GM23248 (cell line): ENCODE data around the gene ITIH4. TPM values are rescaled to one million over a fixed set of nuclear protein-coding genes. Genes with fewer than 3 reads are reported as not detected.
"Not testable (repeated sequence)": the region's sequence is repeated elsewhere in the genome, so short reads cannot be mapped to it uniquely, and the experiment has no call there.

ENCODE experiments used
- DNase-seq: peaks from one replicate; pipeline ENCODE4 v3.0.0-alpha.2; 2015
- H2AFZ ChIP-seq: fragments of 200-600 bp; sonication (generic); 2 replicates; pipeline ENCODE4 v1.6.1; 2016; ENCODE audit warnings: antibody characterized with exemption
- H3F3A ChIP-seq: fragments of 200-600 bp; sonication (generic); 2 replicates; pipeline ENCODE4 v1.6.1; 2016; ENCODE audit warnings: mild to moderate bottlenecking, antibody characterized with exemption, mixed run types; ENCODE audit not compliant: insufficient read depth
- H3K27ac ChIP-seq: fragments of 200-600 bp; sonication (generic); 2 replicates; pipeline ENCODE4 v1.5.1; 2016; ENCODE audit warnings: mild to moderate bottlenecking
- H3K27me3 ChIP-seq: fragments of 200-600 bp; sonication (generic); replicated peaks from 2 replicates; pipeline ENCODE4 v1.6.1; 2016; ENCODE audit warnings: mild to moderate bottlenecking; ENCODE audit not compliant: insufficient read depth
- H3K36me3 ChIP-seq: fragments of 200-600 bp; sonication (generic); 2 replicates; pipeline ENCODE4 v1.6.1; 2016; ENCODE audit warnings: low read depth, mild to moderate bottlenecking
- H3K4me1 ChIP-seq: fragments of 200-600 bp; sonication (generic); 2 replicates; pipeline ENCODE4 v1.6.1; 2016; ENCODE audit warnings: mild to moderate bottlenecking; ENCODE audit not compliant: insufficient read depth
- H3K4me2 ChIP-seq: fragments of 200-600 bp; sonication (generic); one replicate; pipeline ENCODE4 v1.6.1; 2016; ENCODE audit warnings: mild to moderate bottlenecking; ENCODE audit not compliant: unreplicated experiment
- H3K4me3 ChIP-seq: fragments of 200-600 bp; sonication (generic); 2 replicates; pipeline ENCODE4 v1.5.1; 2016; ENCODE audit warnings: mild to moderate bottlenecking
- H3K79me2 ChIP-seq: fragments of 200-600 bp; sonication (generic); 2 replicates; pipeline ENCODE4 v1.6.1; 2016; ENCODE audit warnings: mild to moderate bottlenecking; ENCODE audit not compliant: insufficient read depth
- H3K9ac ChIP-seq: fragments of 200-600 bp; sonication (generic); 2 replicates; pipeline ENCODE4 v1.6.1; 2016; ENCODE audit warnings: mild to moderate bottlenecking
- H3K9me2 ChIP-seq: fragments of 200-600 bp; sonication (generic); 2 replicates; pipeline ENCODE4 v1.6.1; 2016; ENCODE audit warnings: mixed run types, mild to moderate bottlenecking, moderate library complexity; ENCODE audit not compliant: insufficient read depth
- H3K9me3 ChIP-seq: fragments of 200-600 bp; sonication (generic); one replicate; pipeline ENCODE4 v1.6.1; 2017; ENCODE audit warnings: low read depth
- H4K20me1 ChIP-seq: fragments of 200-600 bp; sonication (generic); 2 replicates; pipeline ENCODE4 v1.6.0; 2016; ENCODE audit not compliant: insufficient read depth
- EZH2 ChIP-seq: fragments of 200-600 bp; sonication (generic); IDR thresholded peaks from 2 replicates; pipeline ENCODE4 v1.6.1; 2018; ENCODE audit warnings: antibody characterized with exemption, mild to moderate bottlenecking; ENCODE audit not compliant: insufficient read depth, poor library complexity, severe bottlenecking
- EZH2phosphoT487 ChIP-seq: fragments of 200-600 bp; sonication (generic); IDR thresholded peaks from 2 replicates; pipeline ENCODE4 v1.6.1; 2018; ENCODE audit warnings: antibody characterized with exemption, moderate library complexity, mild to moderate bottlenecking, low read depth; ENCODE audit not compliant: insufficient read depth
- WGBS, 2 experiments: methylation state at CpG; one replicate each; pipeline ENCODE4 v1.1.6; 2015 to 2017; ENCODE audit warnings: low lambda C conversion rate in 2 of 2, low coverage in 1 of 2; ENCODE audit errors: missing lambda C conversion rate in 2 of 2; 5-methylcytosine and 5-hydroxymethylcytosine counted together
- in situ Hi-C: fragments of 300-500 bp; cut with MboI; formaldehyde crosslinking; loops from 2 replicates; pipeline ENCODE4 v1.15.0; 2020
- polyA plus RNA-seq: library from polyadenylated mRNA; unstranded; fragments of >200 nt; fragmentation: Nextera tagmentation; extraction: Ambion mirVana; gene quantifications from 2 replicates; pipeline ENCODE4 v1.2.1, GENCODE V29; 2016
- total RNA-seq: library from RNA; depleted of rRNA; stranded (reverse); fragments of >200 nt; shearing (Covaris generic); gene quantifications from 2 replicates; pipeline ENCODE4 v1.2.3, GENCODE V29; 2014

ITIH4 gene
- total and polyA plus RNA-seq, 2 experiments from 2014 or later: 0.11 TPM; not detected in 1

- 61 to 73% methylated on average over 11 to 12 of the region's 12 CpGs for WGBS, 2 experiments
- H3K27me3 ChIP-seq: 0 out of 2 replicates have a peak, but pooled peaks cover 8% of the 10 kb centered on the region
- H3F3A ChIP-seq: no peaks in the 10 kb centered on the region
- DNase-seq: no peak
- no peak within 1 kb of the TSS for H3K27ac ChIP-seq
- no peak for TF ChIP-seq EZH2
- TF ChIP-seq EZH2phosphoT487: no peak
- no peaks in the 10 kb centered on the region for H3K9me3 ChIP-seq
- no peak within 1 kb of the TSS for H2AFZ ChIP-seq
- H3K4me2 ChIP-seq: no peak within 1 kb of the TSS
- in situ Hi-C loops: no loop called here
- H4K20me1 ChIP-seq: no peaks in the 10 kb centered on the region
- H3K9me2 ChIP-seq: no peaks in the 10 kb centered on the region
- H3K79me2 ChIP-seq: no peaks in the 10 kb centered on the region
- H3K4me3 ChIP-seq: no peak within 1 kb of the TSS
- no peaks in the 10 kb centered on the region for H3K36me3 ChIP-seq
- no peaks in the 10 kb centered on the region for H3K4me1 ChIP-seq
- no peak within 1 kb of the TSS for H3K9ac ChIP-seq
These were observed 53.1 kb downstream of the ITIH4 start, which contains the start of gene ITIH1 for GRCh38 chr3:52777127-52777958. Gene ITIH1, plus strand, starts transcription at chr3:52777599. Its CDS starts 17 bp downstream, at chr3:52777616.

DNA sequence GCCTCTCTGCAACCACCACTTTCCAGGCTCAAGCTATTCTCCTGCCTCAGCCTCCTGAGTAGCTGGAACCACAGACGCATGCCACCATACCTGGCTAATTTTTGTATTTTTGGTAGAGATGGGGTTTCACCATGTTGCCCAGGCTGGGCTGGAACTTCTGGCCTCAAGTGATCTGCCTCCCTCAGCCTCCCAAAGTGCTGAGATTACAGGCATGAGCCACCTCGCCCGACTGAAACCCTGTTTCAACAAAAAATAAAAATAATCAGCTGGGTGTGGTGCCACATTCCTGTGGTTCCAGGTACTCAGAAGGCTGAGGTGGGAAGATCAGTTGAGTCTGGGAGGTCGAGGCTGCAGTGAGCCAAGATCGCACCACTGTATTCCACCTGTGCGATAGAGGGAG lies 54.0 kb downstream of the ITIH4 start:
- in situ Hi-C loops, H3K27ac ChIP-seq, H3K27me3 ChIP-seq, H3K79me2 ChIP-seq, H3F3A ChIP-seq, H3K4me3 ChIP-seq, DNase-seq, H3K9me2 ChIP-seq, H3K4me2 ChIP-seq, H4K20me1 ChIP-seq, H3K9ac ChIP-seq, H3K36me3 ChIP-seq, H3K4me1 ChIP-seq, H3K9me3 ChIP-seq, H2AFZ ChIP-seq: not testable (repeated sequence)
- 78 to 82% methylated on average over 6 of the region's 6 CpGs for WGBS, 2 experiments

GRCh38 chr3:52775877-52776276 lies 54.6 kb downstream of the ITIH4 start:
- in situ Hi-C loops: no loop called here
- H3K27me3 ChIP-seq: no peaks in the 10 kb centered on the region
- no peaks in the 10 kb centered on the region for H3K9me3 ChIP-seq
- no peak overlapping the region for H2AFZ ChIP-seq
- H4K20me1 ChIP-seq: no peaks in the 10 kb centered on the region
- no peak overlapping the region for H3K9ac ChIP-seq
- TF ChIP-seq EZH2 (no peak), EZH2phosphoT487 (no peak)
- no peak overlapping the region for H3K27ac ChIP-seq
- no peaks in the 10 kb centered on the region for H3F3A ChIP-seq
- DNase-seq: no peak
- H3K36me3 ChIP-seq: no peaks in the 10 kb centered on the region
- H3K4me3 ChIP-seq: no peak overlapping the region
- 47 to 54% methylated on average over 8 of the region's 8 CpGs for WGBS, 2 experiments
- no peaks in the 10 kb centered on the region for H3K4me1 ChIP-seq
- no peak overlapping the region for H3K4me2 ChIP-seq
- H3K79me2 ChIP-seq: no peaks in the 10 kb centered on the region
- H3K9me2 ChIP-seq: no peaks in the 10 kb centered on the region

DNA sequence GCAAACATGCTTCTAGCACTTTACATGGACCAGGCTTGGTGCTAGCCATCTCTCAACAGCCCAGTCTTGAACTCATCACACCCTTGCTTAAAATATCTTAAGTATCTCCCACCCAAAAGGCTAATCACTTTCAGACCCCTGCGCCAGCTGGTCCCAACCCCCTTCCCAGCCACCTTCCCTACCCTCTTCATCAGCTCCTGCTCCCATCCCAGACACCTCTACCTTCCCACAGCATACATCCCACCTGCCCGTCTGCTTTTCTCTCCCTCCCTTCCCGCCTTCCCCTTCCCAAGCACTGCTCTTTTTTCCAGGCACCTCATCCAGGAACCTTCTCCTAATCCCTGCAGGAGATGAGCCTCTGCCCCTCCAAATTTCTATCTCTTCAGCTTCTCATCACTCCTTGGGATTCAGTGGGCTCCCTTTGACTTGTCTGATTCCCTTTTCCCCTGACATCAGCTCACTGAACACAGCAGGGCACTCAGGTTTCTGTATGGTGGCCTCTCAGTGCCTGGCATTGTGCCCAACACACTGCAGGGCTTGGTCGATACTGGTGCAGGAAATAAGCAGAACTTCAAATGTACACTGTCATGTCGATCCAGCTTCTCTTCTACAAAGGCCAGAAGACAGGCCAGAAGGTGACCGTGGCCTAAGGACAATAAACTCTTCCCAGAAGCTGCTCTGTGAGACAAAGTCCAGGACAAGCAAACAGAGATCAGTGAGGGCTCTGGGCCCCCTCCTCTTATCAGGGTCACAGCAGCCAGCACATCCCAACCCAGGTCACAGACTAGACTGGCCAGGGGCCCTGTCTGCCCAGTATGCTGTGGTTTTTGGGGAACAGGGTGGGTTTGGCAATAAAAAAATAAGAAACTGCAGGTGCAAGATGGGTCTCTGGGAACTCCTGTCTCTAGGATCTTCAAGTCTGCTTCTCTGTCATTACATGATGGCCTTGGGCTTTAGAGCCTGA lies 55.3 kb downstream of the ITIH4 start:
- TF ChIP-seq EZH2phosphoT487: no peak
- no peak for TF ChIP-seq EZH2
- Histone ChIP-seq H3K9ac (no peak overlapping the region), H4K20me1 (no peaks in the 10 kb centered on the region), H3K27me3 (no peaks in the 10 kb centered on the region), H3K79me2 (0 out of 2 replicates have a peak, but pooled peaks cover 4% of the 10 kb centered on the region), H3K4me2 (no peak overlapping the region), H3K9me2 (no peaks in the 10 kb centered on the region), H3K27ac (no peak overlapping the region), H3K4me3 (no peak overlapping the region), H3K4me1 (no peaks in the 10 kb centered on the region), H2AFZ (no peak overlapping the region), H3F3A (no peaks in the 10 kb centered on the region), H3K9me3 (no peaks in the 10 kb centered on the region), H3K36me3 (no peaks in the 10 kb centered on the region)
- WGBS, 2 experiments: 26 to 37% methylated on average over 5 to 6 of the region's 6 CpGs
- DNase-seq: no peak
- in situ Hi-C loops: no loop called here
